Osteocyte (in vitro differentiated cells): ENCODE measurements around the gene SIDT1. TPM values are rescaled to one million over a fixed set of nuclear protein-coding genes. Genes with fewer than 3 reads are reported as not detected.

Source experiments
- DNase-seq: peaks from one replicate; pipeline ENCODE4 v3.0.0; 2021; ENCODE audit warnings: mixed read lengths; ENCODE audit not compliant: unreplicated experiment; ENCODE audit errors: extremely low spot score
- H3K27ac Mint-ChIP-seq: one replicate; pipeline ENCODE4 v1.8.0; 2021; ENCODE audit warnings: mild to moderate bottlenecking, mixed read lengths; ENCODE audit not compliant: unreplicated experiment
- H3K27me3 Mint-ChIP-seq: one replicate; pipeline ENCODE4 v1.8.0; 2021; ENCODE audit warnings: mixed read lengths; ENCODE audit not compliant: unreplicated experiment
- H3K36me3 Mint-ChIP-seq: one replicate; pipeline ENCODE4 v1.8.0; 2021; ENCODE audit warnings: mixed read lengths; ENCODE audit not compliant: unreplicated experiment
- H3K4me1 Mint-ChIP-seq: one replicate; pipeline ENCODE4 v1.8.0; 2021; ENCODE audit warnings: mixed read lengths; ENCODE audit not compliant: unreplicated experiment
- H3K4me3 Mint-ChIP-seq: one replicate; pipeline ENCODE4 v1.8.0; 2021; ENCODE audit warnings: mild to moderate bottlenecking, moderate library complexity, mixed read lengths; ENCODE audit not compliant: unreplicated experiment
- H3K9me3 Mint-ChIP-seq: one replicate; pipeline ENCODE4 v1.8.0; 2021; ENCODE audit warnings: mixed read lengths; ENCODE audit not compliant: unreplicated experiment
- total RNA-seq: library from RNA; stranded (reverse); gene quantifications from 2 replicates; pipeline ENCODE4 v1.2.1, GENCODE V29; 2021
- TF ChIP-seq, protein P1 (sequence below): fragments of 200-600 bp; sonication (generic); IDR thresholded peaks from 2 replicates; pipeline ENCODE4 v1.5.0; 2021; ENCODE audit warnings: antibody characterized with exemption, mild to moderate bottlenecking, moderate library complexity

SIDT1 gene
- total RNA-seq, 1 donor from 2014 or later, result not detected

- H3K27me3 Mint-ChIP-seq, result peaks cover 34% of the 10 kb centered on the region
- H3K4me3 Mint-ChIP-seq, result no peak overlapping the region
- peaks cover 5% of the 10 kb centered on the region for H3K9me3 Mint-ChIP-seq
- no peak for DNase-seq
- H3K27ac Mint-ChIP-seq, result no peak overlapping the region
- no peaks in the 10 kb centered on the region for H3K4me1 Mint-ChIP-seq
- H3K36me3 Mint-ChIP-seq, result no peaks in the 10 kb centered on the region
- TF ChIP-seq, protein P1, sequence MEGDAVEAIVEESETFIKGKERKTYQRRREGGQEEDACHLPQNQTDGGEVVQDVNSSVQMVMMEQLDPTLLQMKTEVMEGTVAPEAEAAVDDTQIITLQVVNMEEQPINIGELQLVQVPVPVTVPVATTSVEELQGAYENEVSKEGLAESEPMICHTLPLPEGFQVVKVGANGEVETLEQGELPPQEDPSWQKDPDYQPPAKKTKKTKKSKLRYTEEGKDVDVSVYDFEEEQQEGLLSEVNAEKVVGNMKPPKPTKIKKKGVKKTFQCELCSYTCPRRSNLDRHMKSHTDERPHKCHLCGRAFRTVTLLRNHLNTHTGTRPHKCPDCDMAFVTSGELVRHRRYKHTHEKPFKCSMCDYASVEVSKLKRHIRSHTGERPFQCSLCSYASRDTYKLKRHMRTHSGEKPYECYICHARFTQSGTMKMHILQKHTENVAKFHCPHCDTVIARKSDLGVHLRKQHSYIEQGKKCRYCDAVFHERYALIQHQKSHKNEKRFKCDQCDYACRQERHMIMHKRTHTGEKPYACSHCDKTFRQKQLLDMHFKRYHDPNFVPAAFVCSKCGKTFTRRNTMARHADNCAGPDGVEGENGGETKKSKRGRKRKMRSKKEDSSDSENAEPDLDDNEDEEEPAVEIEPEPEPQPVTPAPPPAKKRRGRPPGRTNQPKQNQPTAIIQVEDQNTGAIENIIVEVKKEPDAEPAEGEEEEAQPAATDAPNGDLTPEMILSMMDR, result no peak
Observed at GRCh38 chr3:113552851-113553250, 20.5 kb downstream of the SIDT1 start.

- TF ChIP-seq, protein P1, result no peak
- DNase-seq, result no peak
- no peaks in the 10 kb centered on the region for H3K36me3 Mint-ChIP-seq
- H3K27me3 Mint-ChIP-seq, result peaks cover 16% of the 10 kb centered on the region
- H3K4me1 Mint-ChIP-seq, result no peaks in the 10 kb centered on the region
- H3K9me3 Mint-ChIP-seq, result no peaks in the 10 kb centered on the region
- no peak overlapping the region for H3K27ac Mint-ChIP-seq
- H3K4me3 Mint-ChIP-seq, result no peak overlapping the region
Observed at GRCh38 chr3:113555138-113555537, 22.8 kb downstream of the SIDT1 start.

DNA sequence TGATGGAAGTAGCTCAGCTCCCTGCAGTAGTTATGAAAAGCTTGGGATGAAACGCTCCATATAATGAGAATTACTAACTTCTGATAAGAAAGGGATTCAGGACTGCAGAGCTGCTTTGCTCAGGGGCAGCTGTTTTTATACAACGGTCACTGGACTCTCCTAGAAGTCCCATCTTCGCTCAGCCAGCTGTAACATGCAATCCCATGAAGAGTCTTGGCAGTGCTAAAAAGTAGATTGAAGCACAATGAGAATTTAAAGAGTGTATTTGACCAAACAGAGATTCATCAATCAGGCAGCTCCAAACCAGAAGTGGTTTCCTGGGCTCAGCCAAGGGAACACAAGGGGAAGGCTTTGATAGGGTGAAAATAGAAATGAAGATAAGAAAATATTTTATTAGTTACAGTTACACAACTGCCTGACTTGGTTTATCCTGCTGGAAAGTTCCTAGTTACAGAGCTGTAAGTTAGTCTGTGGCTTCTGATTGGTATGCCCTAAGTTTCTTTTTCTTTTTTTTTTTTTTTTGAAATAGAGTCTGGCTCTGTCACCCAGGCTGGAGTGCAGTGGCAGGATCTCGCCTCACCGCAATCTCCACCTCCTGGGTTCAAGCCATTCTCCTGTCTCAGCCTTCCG lies 24.1 kb downstream of the SIDT1 start:
- no peak for DNase-seq
- Mint-ChIP-seq H3K4me3 (no peak overlapping the region), H3K9me3 (no peaks in the 10 kb centered on the region), H3K27me3 (peaks cover 9% of the 10 kb centered on the region), H3K27ac (no peak overlapping the region), H3K4me1 (no peaks in the 10 kb centered on the region), H3K36me3 (no peaks in the 10 kb centered on the region)
- TF ChIP-seq, protein P1, result no peak

- H3K36me3 Mint-ChIP-seq, result no peaks in the 10 kb centered on the region
- H3K9me3 Mint-ChIP-seq, result no peaks in the 10 kb centered on the region
- no peak for DNase-seq
- no peak overlapping the region for H3K4me3 Mint-ChIP-seq
- TF ChIP-seq, protein P1, result no peak
- H3K27me3 Mint-ChIP-seq, result peaks cover 10% of the 10 kb centered on the region
- H3K4me1 Mint-ChIP-seq, result no peaks in the 10 kb centered on the region
- no peak overlapping the region for H3K27ac Mint-ChIP-seq
Observed at GRCh38 chr3:113556946-113557335, 24.6 kb downstream of the SIDT1 start.

- Mint-ChIP-seq H3K36me3 (no peaks in the 10 kb centered on the region), H3K4me1 (no peaks in the 10 kb centered on the region), H3K4me3 (no peak overlapping the region), H3K27ac (no peak overlapping the region), H3K27me3 (peaks cover 8% of the 10 kb centered on the region), H3K9me3 (no peaks in the 10 kb centered on the region)
- DNase-seq, result no peak
- TF ChIP-seq, protein P1, result no peak
Observed at GRCh38 chr3:113557374-113557773, 25.0 kb downstream of the SIDT1 start.
